HG03103 (cell line): ENCODE measurements around the gene CCDC60.

ENCODE experiments used
- ATAC-seq: cut with Tn5 transposase; IDR thresholded peaks from one replicate; pipeline ENCODE4 v1.9.1; 2021; ENCODE audit warnings: low read depth; ENCODE audit not compliant: unreplicated experiment

The CCDC60 gene

GRCh38 chr12:119491814-119492213 is 157.3 kb downstream of the CCDC60 start:
- no peak for ATAC-seq

GRCh38 chr12:119500209-119500608 is 165.7 kb downstream of the CCDC60 start:
- no peak for ATAC-seq

GRCh38 chr12:119501052-119501451 is 166.5 kb downstream of the CCDC60 start:
- no peak for ATAC-seq

GRCh38 chr12:119505001-119505400 is 170.5 kb downstream of the CCDC60 start:
- ATAC-seq = no peak

- ATAC-seq = no peak
Observed at GRCh38 chr12:119512772-119513497, 178.4 kb downstream of the CCDC60 start.

GRCh38 chr12:119528241-119528640 is 193.7 kb downstream of the CCDC60 start:
- ATAC-seq = no peak

- ATAC-seq = no peak
Observed at GRCh38 chr12:119540476-119540875, 205.9 kb downstream of the CCDC60 start.

- ATAC-seq = peak; percentile 74
Observed at GRCh38 chr12:119544765-119545625, 210.5 kb downstream of the CCDC60 start.

- no peak for ATAC-seq
Observed at GRCh38 chr12:119546340-119546739, 211.8 kb downstream of the CCDC60 start.

- no peak for ATAC-seq
Observed at GRCh38 chr12:119547001-119547400, 212.5 kb downstream of the CCDC60 start.

- ATAC-seq = no peak
Observed at GRCh38 chr12:119556854-119557253, 222.3 kb downstream of the CCDC60 start.

GRCh38 chr12:119565404-119565803 is 230.9 kb downstream of the CCDC60 start:
- ATAC-seq = no peak

GRCh38 chr12:119570771-119571170 is 236.2 kb downstream of the CCDC60 start:
- no peak for ATAC-seq

- ATAC-seq = no peak
Observed at GRCh38 chr12:119573086-119573485, 238.6 kb downstream of the CCDC60 start.

GRCh38 chr12:119574255-119574654 is 239.7 kb downstream of the CCDC60 start:
- ATAC-seq = no peak

- no peak for ATAC-seq
Observed at GRCh38 chr12:119576118-119576810, 241.7 kb downstream of the CCDC60 start.

- no peak for ATAC-seq
Observed at GRCh38 chr12:119576915-119577314, 242.4 kb downstream of the CCDC60 start.

- ATAC-seq = no peak
Observed at GRCh38 chr12:119578112-119578511, 243.6 kb downstream of the CCDC60 start.

- no peak for ATAC-seq
Observed at GRCh38 chr12:119589097-119589496, 254.6 kb downstream of the CCDC60 start.

GRCh38 chr12:119589634-119590033 is 255.1 kb downstream of the CCDC60 start:
- ATAC-seq = no peak
